ENCODE results near the gene OR8H3. TPM values are rescaled to one million over a fixed set of nuclear protein-coding genes. Genes with fewer than 3 reads are reported as not detected.
"Not testable (repeated sequence)": the region's sequence is repeated elsewhere in the genome, so short reads cannot be mapped to it uniquely, and the experiment has no call there.

OR8H3 gene
- total RNA-seq, result not detected in 2 replicates

DNA sequence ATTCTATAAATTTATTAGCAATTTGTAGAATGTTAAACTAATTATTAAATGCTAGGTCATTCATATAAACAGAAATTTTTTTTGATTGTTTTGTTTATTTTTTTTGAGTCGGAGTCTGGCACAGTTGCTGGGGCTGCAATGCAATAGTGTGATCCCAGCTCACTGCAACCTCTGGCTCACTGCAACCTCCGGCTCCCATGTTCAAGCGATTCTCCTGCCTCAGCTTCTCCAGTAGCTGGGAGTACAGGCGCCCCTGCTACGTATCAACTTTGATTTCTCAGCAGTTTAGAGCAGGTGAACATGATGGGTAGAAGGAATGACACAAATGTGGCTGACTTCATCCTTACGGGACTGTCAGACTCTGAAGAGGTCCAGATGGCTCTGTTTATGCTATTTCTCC is at the start of gene OR8H3:
Gene OR8H3 (plus strand): TSS at position 301 of the 400 bp plus-strand sequence. CDS start 0 bp downstream, at position 301.
- no peak for DNase-seq

DNA sequence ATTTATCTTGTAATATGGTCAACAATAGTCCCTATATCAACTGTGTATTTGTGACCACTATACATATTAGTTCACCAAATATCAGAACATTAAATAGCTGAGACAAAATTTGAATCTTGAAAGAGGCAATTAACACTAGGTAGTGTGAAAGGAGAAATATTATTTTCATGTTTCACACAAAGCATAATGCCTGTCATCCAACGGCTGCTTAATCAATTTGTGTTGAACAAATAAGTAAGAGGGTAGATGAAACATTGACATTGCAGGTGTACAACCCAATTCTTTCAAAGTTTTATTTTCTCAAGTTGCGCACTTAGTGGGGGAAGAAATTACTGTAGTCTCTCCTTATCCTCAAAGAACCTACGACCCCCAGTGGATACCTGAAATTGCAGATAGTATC is 32.5 kb upstream of the OR8H3 start:
- no peak for DNase-seq

DNA sequence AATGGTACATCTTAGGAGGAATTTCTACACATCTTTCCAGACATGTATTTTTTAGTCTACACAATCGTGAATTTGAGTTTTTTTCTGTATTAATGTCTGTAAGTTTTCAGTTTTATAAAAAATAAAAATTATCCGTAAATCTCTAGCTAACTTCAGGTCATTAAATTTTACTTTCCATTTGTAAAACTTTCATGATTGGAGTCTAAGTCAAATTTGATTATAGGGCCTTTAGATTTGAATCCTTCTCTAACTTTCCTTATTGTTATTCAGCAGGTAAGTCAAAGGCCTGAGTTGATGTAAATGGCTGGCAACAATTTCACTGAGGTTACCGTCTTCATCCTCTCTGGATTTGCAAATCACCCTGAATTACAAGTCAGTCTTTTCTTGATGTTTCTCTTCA is 29.2 kb upstream of the OR8H3 start, which contains the start of gene OR8I2:
Gene OR8I2 (plus strand): TSS at position 301 of the 400 bp plus-strand sequence. CDS start 0 bp downstream, at position 301.
- DNase-seq, result no peak

GRCh38 chr11:56103210-56103737 is 18.9 kb upstream of the OR8H3 start, which contains the start of gene OR8H2:
TSS of gene OR8H2 (plus strand) at chr11:56103687. CDS start at chr11:56105043, 1,356 bp downstream.
- no peak for DNase-seq

- no peak for DNase-seq
Observed at GRCh38 chr11:56140151-56140661, 18.0 kb downstream of the OR8H3 start, which contains the start of gene OR8J3. TSS of gene OR8J3 (minus strand) at chr11:56140201. CDS start at chr11:56137718, 2,483 bp downstream.

GRCh38 chr11:56143681-56144080 is 21.5 kb downstream of the OR8H3 start:
- not testable (repeated sequence) for DNase-seq

DNA sequence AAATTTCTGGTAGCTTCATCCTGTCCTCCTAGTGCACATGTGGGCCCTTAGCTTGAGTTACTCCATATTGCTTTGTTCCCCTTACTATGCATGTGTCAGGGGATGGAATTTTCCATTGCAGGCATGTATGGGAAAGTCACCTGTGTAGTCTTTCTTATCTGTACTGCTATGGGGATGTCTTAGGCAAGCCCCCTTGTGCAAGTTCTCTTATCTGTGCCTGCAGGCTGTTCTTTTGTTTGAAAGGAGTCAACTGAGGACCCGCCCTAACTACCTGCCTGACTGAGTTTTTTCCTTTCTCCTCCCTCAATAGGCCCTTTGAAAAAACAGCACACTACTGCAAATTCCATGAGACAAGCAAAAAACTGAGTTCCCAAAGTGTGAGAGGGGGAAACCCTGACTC is 29.2 kb downstream of the OR8H3 start:
- no peak for DNase-seq

DNA sequence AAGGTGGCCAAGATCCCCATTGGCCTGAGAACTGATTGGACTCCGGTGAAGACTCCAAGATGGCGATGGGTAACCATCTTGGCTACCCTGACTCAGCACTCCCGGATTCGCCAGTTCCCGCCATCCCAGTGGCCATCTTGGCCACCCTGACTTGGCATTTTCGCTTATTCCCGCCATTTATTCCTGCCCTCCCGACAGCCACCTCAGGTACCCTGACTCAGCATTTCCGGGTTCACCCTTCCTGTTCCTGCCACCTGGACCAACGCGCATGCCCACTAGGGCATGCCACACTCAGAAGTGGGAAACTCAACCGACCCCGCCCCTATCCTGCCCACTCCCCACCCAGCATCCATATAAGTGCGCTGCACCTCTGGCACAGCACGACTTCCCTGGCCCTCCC is 30.2 kb downstream of the OR8H3 start:
- DNase-seq, result no peak

GRCh38 chr11:56160217-56160616 is 38.0 kb downstream of the OR8H3 start, which contains the start of gene OR8K5:
TSS of gene OR8K5 (minus strand) at chr11:56160317. CDS start at chr11:56160317, 0 bp downstream.
- no peak for DNase-seq

DNA sequence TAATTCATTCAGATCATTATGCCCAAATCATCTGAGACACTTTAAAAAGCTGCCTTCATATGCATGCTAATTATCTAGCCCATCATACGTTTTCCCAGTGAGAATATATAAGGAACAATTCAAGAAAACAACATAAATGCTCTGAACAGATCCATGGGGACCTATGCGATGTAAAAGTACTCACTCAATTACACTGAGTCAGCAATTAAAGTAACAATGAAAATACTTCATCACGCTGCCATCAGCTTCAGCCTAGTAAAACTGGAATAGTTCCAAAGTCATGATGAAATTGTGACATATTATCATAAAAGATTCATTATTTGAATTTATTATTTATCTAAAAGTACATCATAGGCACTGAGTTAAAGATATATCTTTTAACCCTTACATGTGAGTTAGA is 41.6 kb downstream of the OR8H3 start:
- DNase-seq, result no peak

GRCh38 chr11:56172256-56172830 is 50.2 kb downstream of the OR8H3 start:
- DNase-seq, result no peak

Other genes starting within 250 kb of the OR8H3 start
- not detected in 2 replicates for gene TRIM51, start 239.1 kb upstream of the OR8H3 start, total RNA-seq
- gene OR5W2, start 207.8 kb upstream of the OR8H3 start, total RNA-seq, result not detected in 2 replicates
- not detected in 2 replicates for gene OR5I1, start 186.0 kb upstream of the OR8H3 start, total RNA-seq
- gene OR10AG1, start 152.4 kb upstream of the OR8H3 start, total RNA-seq, result not detected in 2 replicates
- gene OR5F1, start 127.7 kb upstream of the OR8H3 start, total RNA-seq, result not detected in 2 replicates
- gene OR5AS1, start 94.7 kb upstream of the OR8H3 start, total RNA-seq, result not detected in 2 replicates
- not detected in 2 replicates for gene OR8I2, start 29.1 kb upstream of the OR8H3 start, total RNA-seq
- not detected in 2 replicates for gene OR8H2, start 18.7 kb upstream of the OR8H3 start, total RNA-seq
- not detected in 2 replicates for gene OR8J3, start 17.8 kb downstream of the OR8H3 start, total RNA-seq
- not detected in 2 replicates for gene OR8K5, start 37.9 kb downstream of the OR8H3 start, total RNA-seq
- not detected in 2 replicates for gene OR5J2, start 54.2 kb downstream of the OR8H3 start, total RNA-seq
- not detected in 2 replicates for gene OR5T2, start 111.9 kb downstream of the OR8H3 start, total RNA-seq
- gene OR5T3, start 129.9 kb downstream of the OR8H3 start, total RNA-seq, result not detected in 2 replicates
- gene OR5T1, start 151.8 kb downstream of the OR8H3 start, total RNA-seq, result not detected in 2 replicates
- gene OR8H1, start 169.9 kb downstream of the OR8H3 start, total RNA-seq, result not detected in 2 replicates
- gene OR8K3, start 192.8 kb downstream of the OR8H3 start, total RNA-seq, result not detected in 2 replicates
- gene OR8K1, start 223.7 kb downstream of the OR8H3 start, total RNA-seq, result not detected in 2 replicates
- not detected in 2 replicates for gene OR8J1, start 231.9 kb downstream of the OR8H3 start, total RNA-seq

All from dermis blood vessel endothelial cell (primary cell).